HG02885 (cell line): ENCODE measurements around the gene TARBP1.
"Not testable (repeated sequence)": the region's sequence is repeated elsewhere in the genome, so short reads cannot be mapped to it uniquely, and the experiment has no call there.

ENCODE experiments used
- ATAC-seq: cut with Tn5 transposase; IDR thresholded peaks from one replicate; pipeline ENCODE4 v1.9.1; 2021; ENCODE audit warnings: mild to moderate bottlenecking; ENCODE audit not compliant: unreplicated experiment, poor library complexity

TARBP1 gene

DNA sequence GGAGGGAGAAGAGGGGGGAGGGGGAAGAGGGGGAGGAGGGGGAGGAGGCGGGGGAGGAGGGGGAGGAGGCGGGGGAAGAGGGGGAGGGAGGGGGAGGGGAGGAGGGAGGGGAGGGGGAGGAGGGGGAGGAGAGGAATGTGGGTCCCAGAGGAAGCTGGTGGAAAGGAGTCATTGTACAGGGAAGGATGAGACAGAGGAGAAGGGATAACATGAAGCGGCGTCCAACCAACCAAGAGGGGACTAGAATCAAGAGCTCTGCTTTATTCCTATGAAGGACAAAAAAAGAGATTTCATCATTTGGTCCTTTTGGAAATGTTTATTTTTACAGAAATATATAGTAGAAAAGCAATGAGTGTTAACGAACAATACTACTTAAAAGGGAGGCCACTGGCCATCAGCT is 81.2 kb downstream of the TARBP1 start:
- no peak for ATAC-seq

DNA sequence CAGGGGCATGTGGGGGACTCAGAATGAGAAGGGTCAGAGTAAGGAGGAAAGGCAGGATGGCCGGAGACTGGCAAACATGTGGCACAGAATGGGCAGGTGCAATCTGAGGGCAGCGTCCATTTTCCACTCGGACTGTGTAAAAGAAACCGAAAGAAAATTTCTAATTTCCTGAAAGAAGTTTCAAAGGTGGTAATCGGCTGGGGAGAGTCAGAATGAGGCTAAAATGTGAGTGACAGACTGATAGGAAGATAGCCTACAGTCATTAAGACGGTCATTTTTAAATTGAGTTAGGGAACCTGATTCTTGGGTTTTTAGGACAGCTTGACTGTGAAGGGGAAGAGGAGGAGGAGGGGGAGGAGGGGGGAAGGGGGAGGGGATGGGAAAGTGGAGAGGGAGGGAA is 82.1 kb downstream of the TARBP1 start:
- ATAC-seq = no peak

DNA sequence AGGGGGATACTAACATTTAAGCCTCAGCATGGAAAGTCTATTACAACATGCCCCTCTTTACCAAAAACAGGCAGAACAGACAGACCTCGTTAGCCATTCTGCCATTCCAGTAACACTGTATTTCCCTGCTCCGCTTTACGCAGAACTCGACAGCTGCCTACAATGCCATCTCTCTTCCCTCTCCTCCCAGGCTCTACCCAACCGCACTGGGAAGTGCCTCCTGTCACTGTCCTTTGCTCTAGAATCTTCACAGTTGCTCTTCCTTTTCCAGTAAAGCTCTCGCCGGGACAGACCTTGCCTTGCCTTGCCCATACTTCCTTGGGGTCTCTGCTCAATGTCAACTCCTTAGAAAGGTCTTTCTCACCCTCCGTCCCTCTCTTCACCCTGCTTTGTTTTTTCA is 82.9 kb downstream of the TARBP1 start:
- no peak for ATAC-seq

DNA sequence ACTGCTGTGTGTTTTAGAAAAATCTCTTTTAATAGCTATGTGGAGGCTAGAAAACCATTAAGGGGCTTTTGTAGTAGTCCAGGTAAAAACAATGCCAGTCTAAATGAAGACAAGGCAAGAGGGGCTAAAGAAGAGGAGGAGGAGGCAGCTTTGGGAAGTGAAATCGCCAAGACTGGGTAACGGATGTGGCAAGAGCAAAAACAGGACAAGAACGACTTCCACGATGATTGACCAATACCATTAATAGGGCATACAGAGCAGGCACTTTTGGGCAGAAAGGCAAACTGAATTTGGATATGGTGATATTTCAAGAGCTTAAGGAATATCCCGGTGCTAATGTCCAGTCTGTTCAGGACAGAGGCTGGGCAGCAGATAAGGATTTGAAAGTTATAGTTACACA is 83.7 kb downstream of the TARBP1 start:
- ATAC-seq = no peak

DNA sequence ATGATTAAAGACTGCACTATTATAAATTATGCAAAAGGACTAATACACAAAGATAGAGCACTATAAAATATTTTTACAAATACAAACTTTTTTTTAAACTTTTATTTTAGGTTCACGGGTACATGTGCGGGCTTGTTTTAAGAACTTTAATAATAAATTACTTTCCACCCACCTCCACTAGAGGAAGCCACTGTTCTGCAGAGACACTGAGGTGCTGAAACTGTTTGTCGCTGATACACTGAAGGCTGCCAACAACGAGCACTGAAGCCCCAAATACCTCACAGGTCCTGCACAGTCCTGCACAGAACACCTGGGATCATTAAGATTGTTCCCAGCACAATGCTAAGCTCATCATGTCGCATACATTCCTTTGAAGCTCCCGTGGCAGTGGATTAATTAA is 85.8 kb downstream of the TARBP1 start:
- no peak for ATAC-seq

GRCh38 chr1:234388094-234388493 is 90.9 kb downstream of the TARBP1 start:
- ATAC-seq = no peak

DNA sequence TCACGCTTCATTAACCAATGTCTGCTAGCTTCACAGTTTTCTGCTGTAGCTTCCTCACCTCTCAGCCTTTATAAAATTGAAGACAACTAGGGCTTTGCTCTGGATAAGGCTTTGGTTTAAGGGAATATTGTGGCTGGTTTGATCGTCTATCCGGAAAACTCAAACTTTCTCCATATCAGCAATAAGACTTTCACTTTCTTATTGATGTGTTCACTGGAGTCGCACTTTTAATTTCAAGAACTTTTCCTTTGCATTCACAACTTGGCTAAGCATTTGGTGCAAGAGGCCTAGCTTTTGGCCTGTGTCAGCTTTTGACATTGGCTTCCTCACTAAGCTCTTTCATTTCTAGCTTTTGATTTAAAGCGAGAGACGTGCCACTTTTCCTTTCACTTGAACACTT is 92.9 kb downstream of the TARBP1 start:
- no peak for ATAC-seq

GRCh38 chr1:234381699-234382555 is 97.1 kb downstream of the TARBP1 start:
- no peak for ATAC-seq

GRCh38 chr1:234379591-234380109 is 99.3 kb downstream of the TARBP1 start:
- not testable (repeated sequence) for ATAC-seq

- no peak for ATAC-seq
Observed at GRCh38 chr1:234375672-234376071, 103.3 kb downstream of the TARBP1 start.

GRCh38 chr1:234373959-234374254 is 105.1 kb downstream of the TARBP1 start:
- ATAC-seq = peak; percentile 15

GRCh38 chr1:234373064-234373958 is 105.7 kb downstream of the TARBP1 start, which contains the start of gene COA6:
Gene COA6 (plus strand): TSS chr1:234373456. CDS start chr1:234373467, 11 bp downstream.
- peak; percentile 92 for ATAC-seq

GRCh38 chr1:234372011-234372757 is 106.8 kb downstream of the TARBP1 start:
- no peak for ATAC-seq

DNA sequence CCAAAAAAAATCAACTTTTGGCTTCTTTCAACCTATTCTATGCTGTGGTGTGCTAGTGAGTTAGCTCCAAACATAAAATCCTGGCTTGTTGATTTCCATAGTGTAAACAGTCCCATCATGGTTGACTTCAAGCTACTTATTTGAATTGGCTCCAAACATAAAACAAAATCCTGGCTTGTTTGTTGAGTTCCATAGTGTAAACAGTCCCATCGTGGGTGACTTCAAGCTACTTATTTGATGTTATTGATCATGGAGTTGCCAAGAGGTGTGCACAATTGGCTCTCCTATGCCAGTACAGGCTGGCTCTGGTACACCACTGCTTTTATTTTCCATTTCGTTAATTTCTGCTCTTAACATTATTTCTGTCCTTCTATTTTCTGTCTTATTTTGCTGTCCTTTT is 107.6 kb downstream of the TARBP1 start:
- ATAC-seq = no peak

- no peak for ATAC-seq
Observed at GRCh38 chr1:234369784-234370183, 109.2 kb downstream of the TARBP1 start.

DNA sequence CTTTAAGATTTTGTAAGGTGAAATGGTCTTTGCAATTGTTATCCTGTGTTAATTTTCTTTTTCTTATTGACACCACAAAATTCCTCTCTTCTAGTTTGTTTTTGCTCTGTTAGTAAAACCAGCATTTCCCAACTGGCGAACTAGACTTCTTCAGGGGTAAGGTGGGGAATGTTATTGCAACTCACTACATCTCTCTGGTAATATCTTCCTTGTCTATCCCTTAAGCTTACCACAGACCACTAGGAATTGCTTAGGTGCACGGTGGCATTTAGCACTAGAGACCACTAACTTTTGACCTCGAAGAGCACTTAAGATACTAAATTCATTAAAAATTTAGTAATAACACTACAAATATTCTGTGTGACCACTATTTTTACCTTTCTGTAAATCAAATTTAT is 109.9 kb downstream of the TARBP1 start:
- no peak for ATAC-seq

GRCh38 chr1:234368320-234369032 is 110.5 kb downstream of the TARBP1 start:
- no peak for ATAC-seq

DNA sequence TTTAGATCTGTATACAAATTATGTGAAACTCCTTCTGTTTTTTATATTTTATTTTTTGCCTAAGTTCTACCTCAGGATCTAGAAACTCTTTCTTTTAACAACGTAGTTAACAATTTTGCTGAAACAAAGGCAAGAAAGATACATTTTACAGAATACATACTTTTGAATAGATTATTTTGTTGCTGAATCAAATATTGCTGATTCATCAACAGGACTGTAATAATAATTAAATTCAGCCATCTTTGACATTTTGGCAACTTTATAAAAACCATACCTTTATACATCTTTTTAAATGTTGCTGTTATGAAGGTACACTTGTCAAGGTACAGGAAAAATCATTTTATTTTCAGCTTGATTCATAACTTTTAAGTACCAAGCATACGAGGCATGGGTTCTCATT is 116.4 kb downstream of the TARBP1 start:
- no peak for ATAC-seq

DNA sequence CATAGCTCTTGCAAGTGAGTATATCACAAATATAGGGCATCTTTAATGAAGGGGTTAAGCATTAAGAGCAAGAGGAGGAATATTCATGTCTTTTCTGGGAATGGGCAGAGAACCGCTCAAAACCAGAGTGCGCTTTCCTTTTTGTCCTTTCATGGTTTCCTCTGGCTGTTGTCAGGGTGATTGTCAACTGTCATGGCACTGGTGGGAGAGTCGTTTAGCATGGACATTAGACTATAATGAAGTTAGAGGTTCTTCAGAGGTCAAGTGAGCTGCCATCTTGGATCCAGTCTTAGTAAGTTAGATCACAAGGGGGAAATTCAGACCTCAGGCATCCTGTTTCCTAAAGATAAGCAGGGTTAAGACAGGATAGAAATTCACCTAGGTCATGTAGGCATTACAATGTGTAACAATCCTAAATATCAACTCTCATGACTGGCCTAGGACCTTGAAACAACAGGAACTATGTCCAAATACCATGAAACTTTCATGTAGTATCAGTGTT is 117.8 kb downstream of the TARBP1 start:
- no peak for ATAC-seq

GRCh38 chr1:234357831-234358230 is 121.1 kb downstream of the TARBP1 start:
- no peak for ATAC-seq
